PC-9 (cell line): ENCODE results near the gene FADD. TPM values are rescaled to one million over a fixed set of nuclear protein-coding genes. Genes with fewer than 3 reads are reported as not detected.

Source experiments
- BruUV-seq: library from RNA; stranded (reverse); fragments of 400-500 nt; replicated peaks from 2 replicates; lab custom pipeline; 2021; lab: Mats Ljungman, UMichigan
- CTCF ChIA-PET: fragments of 300-600 bp; sonication (Branson Sonifier 250); formaldehyde crosslinking; loops from one replicate; lab custom pipeline; 2022; ENCODE audit warnings: antibody characterized with exemption; lab: Charles Lee
- POLR2A ChIA-PET: fragments of 300-600 bp; sonication (Branson Sonifier 250); formaldehyde crosslinking; loops from one replicate; lab custom pipeline; 2022; ENCODE audit warnings: antibody characterized with exemption; ENCODE audit not compliant: unreplicated experiment; lab: Charles Lee
- DNase-seq, 2 experiments: peaks; one replicate each; pipeline versions ENCODE4 v3.0.0 to v3.0.0-alpha.2; 2015 to 2022; ENCODE audit warnings: mixed read lengths in 1 of 2
- H2AFZ ChIP-seq: fragments of 200-600 bp; sonication (generic); 2 replicates; pipeline ENCODE4 v1.8.1; 2017; ENCODE audit warnings: antibody characterized with exemption
- H3F3A ChIP-seq: fragments of 200-600 bp; sonication (generic); 2 replicates; pipeline ENCODE4 v1.8.1; 2017; ENCODE audit warnings: antibody characterized with exemption, mild to moderate bottlenecking, low read depth; ENCODE audit not compliant: insufficient read depth
- H3K27ac ChIP-seq: fragments of 200-600 bp; sonication (generic); 2 replicates; pipeline ENCODE4 v1.6.1; 2016; ENCODE audit warnings: mixed run types
- H3K27me3 ChIP-seq: fragments of 200-600 bp; sonication (generic); 2 replicates; pipeline ENCODE4 v1.6.1; 2016; ENCODE audit warnings: low read depth, mixed run types; ENCODE audit not compliant: insufficient read depth
- H3K36me3 ChIP-seq: fragments of 200-600 bp; sonication (generic); 2 replicates; pipeline ENCODE4 v1.6.1; 2016; ENCODE audit warnings: low read depth, mixed run types
- H3K4me1 ChIP-seq: fragments of 200-600 bp; sonication (generic); replicated peaks from 2 replicates; pipeline ENCODE4 v1.6.1; 2016; ENCODE audit warnings: mixed run types; ENCODE audit not compliant: insufficient read depth
- H3K4me2 ChIP-seq: fragments of 200-600 bp; sonication (generic); 2 replicates; pipeline ENCODE4 v1.6.1; 2017; ENCODE audit warnings: mixed run types
- H3K4me3 ChIP-seq: fragments of 200-600 bp; sonication (generic); 2 replicates; pipeline ENCODE4 v1.6.1; 2016; ENCODE audit warnings: mixed run types
- H3K79me2 ChIP-seq: fragments of 200-600 bp; sonication (generic); 2 replicates; pipeline ENCODE4 v1.6.1; 2017; ENCODE audit warnings: low read depth, mixed run types
- H3K9me2 ChIP-seq: fragments of 200-600 bp; sonication (generic); 2 replicates; pipeline ENCODE4 v1.8.1; 2017; ENCODE audit warnings: mild to moderate bottlenecking; ENCODE audit not compliant: insufficient read depth
- H3K9me3 ChIP-seq: fragments of 200-600 bp; sonication (generic); 2 replicates; pipeline ENCODE4 v1.8.1; 2016; ENCODE audit warnings: low read depth; ENCODE audit not compliant: insufficient read depth
- H4K20me1 ChIP-seq: fragments of 200-600 bp; sonication (generic); 2 replicates; pipeline ENCODE4 v1.8.1; 2017; ENCODE audit not compliant: insufficient read depth
- EZH2 ChIP-seq: fragments of 200-600 bp; sonication (generic); IDR thresholded peaks from 2 replicates; pipeline ENCODE4 v1.8.0; 2017; ENCODE audit warnings: antibody characterized with exemption, low read depth
- intact Hi-C: fragments of 100-400 bp; cut with micrococcal nuclease; formaldehyde crosslinking; loops from one replicate; pipeline ENCODE4 v1.10.0; 2022; ENCODE audit not compliant: unreplicated experiment
- total RNA-seq: library from RNA; stranded (reverse); gene quantifications from 2 replicates; pipeline ENCODE4 v1.2.3, GENCODE V29; 2021
- TF ChIP-seq, protein P1 (sequence below): fragments of 200-600 bp; sonication (generic); conservative IDR thresholded peaks from 2 replicates; pipeline ENCODE4 v1.6.1; 2017; ENCODE audit warnings: mixed run types, antibody characterized with exemption, mild to moderate bottlenecking, moderate library complexity

Gene FADD
- total RNA-seq, 1 experiment from 2014 or later, result 47.8 TPM

GRCh38 chr11:70201882-70202861 lies 924 bp upstream of the FADD start:
- H3K36me3 ChIP-seq, result peaks cover 21% of the 10 kb centered on the region
- H3K27ac ChIP-seq, result peak overlapping the region; percentile 18; the same call in 1 of the 2 replicates
- ChIA-PET CTCF (interaction anchor here (0.7 kb wide), 1 partner anchor 1224 kb away, joined by 15 read pairs; no protein-coding TSS in a partner anchor), POLR2A (interaction anchor here (0.6 to 0.8 kb wide), 2 partner anchors 259 to 494 kb away, joined by 3 to 6 read pairs; no protein-coding TSS in a partner anchor)
- TF ChIP-seq, protein P1, sequence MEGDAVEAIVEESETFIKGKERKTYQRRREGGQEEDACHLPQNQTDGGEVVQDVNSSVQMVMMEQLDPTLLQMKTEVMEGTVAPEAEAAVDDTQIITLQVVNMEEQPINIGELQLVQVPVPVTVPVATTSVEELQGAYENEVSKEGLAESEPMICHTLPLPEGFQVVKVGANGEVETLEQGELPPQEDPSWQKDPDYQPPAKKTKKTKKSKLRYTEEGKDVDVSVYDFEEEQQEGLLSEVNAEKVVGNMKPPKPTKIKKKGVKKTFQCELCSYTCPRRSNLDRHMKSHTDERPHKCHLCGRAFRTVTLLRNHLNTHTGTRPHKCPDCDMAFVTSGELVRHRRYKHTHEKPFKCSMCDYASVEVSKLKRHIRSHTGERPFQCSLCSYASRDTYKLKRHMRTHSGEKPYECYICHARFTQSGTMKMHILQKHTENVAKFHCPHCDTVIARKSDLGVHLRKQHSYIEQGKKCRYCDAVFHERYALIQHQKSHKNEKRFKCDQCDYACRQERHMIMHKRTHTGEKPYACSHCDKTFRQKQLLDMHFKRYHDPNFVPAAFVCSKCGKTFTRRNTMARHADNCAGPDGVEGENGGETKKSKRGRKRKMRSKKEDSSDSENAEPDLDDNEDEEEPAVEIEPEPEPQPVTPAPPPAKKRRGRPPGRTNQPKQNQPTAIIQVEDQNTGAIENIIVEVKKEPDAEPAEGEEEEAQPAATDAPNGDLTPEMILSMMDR, result no peak
- no peak for TF ChIP-seq EZH2
- BruUV-seq, result no TSS peak
- H3F3A ChIP-seq, result peaks cover 43% of the 10 kb centered on the region
- H4K20me1 ChIP-seq, result peaks cover 33% of the 10 kb centered on the region
- no peak for DNase-seq
- peaks cover 19% of the 10 kb centered on the region for H3K4me1 ChIP-seq
- peak overlapping the region; percentile 78 for H3K4me3 ChIP-seq
- peaks cover 40% of the 10 kb centered on the region for H3K79me2 ChIP-seq
- H3K27me3 ChIP-seq, result no peaks in the 10 kb centered on the region
- H3K9me3 ChIP-seq, result no peaks in the 10 kb centered on the region
- H3K9me2 ChIP-seq, result no peaks in the 10 kb centered on the region
- intact Hi-C loops, result loop anchor here (5.0 kb wide), 2 partner anchors 40 to 195 kb away; partner anchors contain the start of gene CTTN
- H3K4me2 ChIP-seq, result peak overlapping the region; percentile 83
- peak overlapping the region; percentile 81 for H2AFZ ChIP-seq

DNA sequence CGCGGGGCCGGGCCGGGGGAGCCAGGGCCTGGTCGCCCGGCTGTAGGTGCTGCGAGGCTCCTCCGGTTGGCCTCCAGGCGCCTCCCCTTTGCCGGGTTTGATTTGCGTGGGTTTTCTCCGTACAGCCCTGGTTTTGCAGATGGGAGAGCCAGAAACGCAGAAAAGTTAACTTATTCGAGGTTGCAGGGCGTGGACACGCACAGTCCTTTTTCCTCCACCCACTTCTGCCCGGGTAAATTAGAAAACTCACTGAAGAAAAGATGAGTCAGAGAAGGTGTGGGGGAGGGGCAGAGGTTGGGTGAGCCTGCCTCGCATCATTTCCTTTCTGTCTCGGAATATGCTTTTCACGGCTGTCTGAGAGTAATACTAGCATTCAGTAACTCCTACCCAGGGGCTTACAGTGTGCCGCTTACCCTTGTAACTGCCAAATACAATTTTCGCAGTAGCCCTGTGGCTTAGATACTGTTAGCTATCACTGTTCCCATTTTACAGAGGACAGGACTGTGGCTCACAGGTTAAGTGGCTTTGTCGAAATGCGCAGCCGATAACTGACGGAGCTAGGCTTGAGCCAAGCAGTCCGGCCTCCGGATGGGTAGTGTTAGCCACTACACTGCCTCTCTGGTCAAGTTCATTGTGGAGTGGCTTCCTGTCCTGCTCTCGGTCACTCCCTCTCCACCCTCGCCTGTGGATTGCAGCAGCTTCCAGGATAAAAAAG lies 812 bp downstream of the FADD start:
- no peaks in the 10 kb centered on the region for H3K9me3 ChIP-seq
- TF ChIP-seq EZH2, result no peak
- TF ChIP-seq, protein P1, result no peak
- CTCF ChIA-PET, result no interaction called here
- H2AFZ ChIP-seq, result peak overlapping the region; percentile 78; the same call in 1 of the 2 replicates
- H3K79me2 ChIP-seq, result peaks cover 48% of the 10 kb centered on the region
- H3K36me3 ChIP-seq, result peaks cover 30% of the 10 kb centered on the region
- DNase-seq, result peak; percentile 73 to 78
- intact Hi-C loops, result loop anchor here (1.0 to 5.0 kb wide), 4 partner anchors 38 to 193 kb away; partner anchors contain the start of genes CTTN and PPFIA1
- BruUV-seq, result TSS peak; percentile 75
- H3K9me2 ChIP-seq, result no peaks in the 10 kb centered on the region
- H3K27me3 ChIP-seq, result no peaks in the 10 kb centered on the region
- H3K4me1 ChIP-seq, result peaks cover 19% of the 10 kb centered on the region
- peaks cover 60% of the 10 kb centered on the region for H3F3A ChIP-seq
- peak overlapping the region; percentile 83 for H3K4me2 ChIP-seq
- peak overlapping the region; percentile 73 for H3K27ac ChIP-seq
- H3K4me3 ChIP-seq, result peak overlapping the region; percentile 78
- H4K20me1 ChIP-seq, result peaks cover 48% of the 10 kb centered on the region
- POLR2A ChIA-PET, result interaction anchor here (0.6 to 1.1 kb wide), 5 partner anchors 21 to 387 kb away, joined by 3 to 9 read pairs (median 4); no protein-coding TSS in a partner anchor

- POLR2A ChIA-PET, result interaction anchor here (0.6 to 1.1 kb wide), 5 partner anchors 20 to 387 kb away, joined by 3 to 9 read pairs (median 4); no protein-coding TSS in a partner anchor
- peaks cover 19% of the 10 kb centered on the region for H3K4me1 ChIP-seq
- intact Hi-C loops, result loop anchor here (5.0 kb wide), 2 partner anchors 38 to 193 kb away; partner anchors contain the start of gene CTTN
Measured at GRCh38 chr11:70204466-70204799, 1.3 kb downstream of the FADD start.

More at GRCh38 chr11:70204466-70204799, 1.3 kb downstream of the FADD start:
- H3K4me2 ChIP-seq, result peak overlapping the region; percentile 83
- no TSS peak for BruUV-seq
- no peak for DNase-seq
- CTCF ChIA-PET, result interaction anchor here (0.6 to 1.1 kb wide), 2 partner anchors 65 to 254 kb away, joined by 3 read pairs; no protein-coding TSS in a partner anchor
- peaks cover 66% of the 10 kb centered on the region for H3F3A ChIP-seq
- no peaks in the 10 kb centered on the region for H3K27me3 ChIP-seq
- peak overlapping the region; percentile 73 for H3K27ac ChIP-seq
- H4K20me1 ChIP-seq, result peaks cover 54% of the 10 kb centered on the region
- no peak for TF ChIP-seq EZH2
- TF ChIP-seq, protein P1, result no peak
- peaks cover 30% of the 10 kb centered on the region for H3K36me3 ChIP-seq
- peaks cover 48% of the 10 kb centered on the region for H3K79me2 ChIP-seq
- H3K4me3 ChIP-seq, result peak overlapping the region; percentile 78
- H2AFZ ChIP-seq, result no peak overlapping the region
- no peaks in the 10 kb centered on the region for H3K9me3 ChIP-seq
- no peaks in the 10 kb centered on the region for H3K9me2 ChIP-seq
